Measurements from ENCODE around the gene MFAP3L. TPM values are rescaled to one million over a fixed set of nuclear protein-coding genes. Genes with fewer than 3 reads are reported as not detected.

Gene MFAP3L
- total RNA-seq, 4 donors from 2014 or later = 0.23 to 1.8 (median 1.1) TPM

- Histone ChIP-seq H3K4me3 (no peak overlapping the region), H3K4me1 (peaks cover 0 to 6% (median 0%) of the 10 kb centered on the region in 3 donors), H3K27me3 (peaks cover 0 to 71% (median 0%) of the 10 kb centered on the region in 4 donors), H3K9me3 (no peaks in the 10 kb centered on the region), H3K36me3 (no peaks in the 10 kb centered on the region), H3K27ac (no peak overlapping the region)
- WGBS, 2 donors = 61% methylated on average over 3 of the region's 3 CpGs
- intact Hi-C loops (cut with DNase I) = no loop called here
- DNase-seq = no peak
- TF ChIP-seq POLR2A (IDR thresholded peaks at IDR 0.05) (no peak), CTCF (IDR thresholded peaks at IDR 0.05) (no peak)
These were observed 68.4 kb downstream of the MFAP3L start for GRCh38 chr4:169957785-169958184.

- peaks cover 0 to 6% (median 0%) of the 10 kb centered on the region in 3 donors for H3K4me1 ChIP-seq
- no peak overlapping the region for H3K27ac ChIP-seq
- H3K27me3 ChIP-seq = peaks cover 0 to 75% (median 0%) of the 10 kb centered on the region in 4 donors
- intact Hi-C loops (cut with DNase I) = no loop called here
- TF ChIP-seq POLR2A (IDR thresholded peaks at IDR 0.05) = no peak
- TF ChIP-seq CTCF (IDR thresholded peaks at IDR 0.05) = no peak
- no peak overlapping the region for H3K4me3 ChIP-seq
- no peaks in the 10 kb centered on the region for H3K36me3 ChIP-seq
- no peak for DNase-seq
- 63 to 66% methylated on average over 5 of the region's 5 CpGs for WGBS, 2 donors
- no peaks in the 10 kb centered on the region for H3K9me3 ChIP-seq
These were observed 69.9 kb downstream of the MFAP3L start for GRCh38 chr4:169956091-169956843.

GRCh38 chr4:169955521-169955920 is 70.7 kb downstream of the MFAP3L start:
- H3K27ac ChIP-seq = no peak overlapping the region
- TF ChIP-seq POLR2A (IDR thresholded peaks at IDR 0.05) (no peak), CTCF (IDR thresholded peaks at IDR 0.05) (no peak)
- H3K27me3 ChIP-seq = peaks cover 0 to 78% (median 0%) of the 10 kb centered on the region in 4 donors
- H3K4me1 ChIP-seq = peaks cover 0 to 6% (median 0%) of the 10 kb centered on the region in 3 donors
- no peak for DNase-seq
- H3K4me3 ChIP-seq = no peak overlapping the region
- no peaks in the 10 kb centered on the region for H3K36me3 ChIP-seq
- H3K9me3 ChIP-seq = no peaks in the 10 kb centered on the region
- WGBS, 2 donors = 73 to 89% methylated on average over 5 of the region's 5 CpGs
- intact Hi-C loops (cut with DNase I) = no loop called here

- 66 to 67% methylated on average over 4 of the region's 4 CpGs for WGBS, 2 donors
These were observed 73.8 kb downstream of the MFAP3L start for GRCh38 chr4:169952236-169953002.

More at GRCh38 chr4:169952236-169953002, 73.8 kb downstream of the MFAP3L start:
- DNase-seq = no peak
- TF ChIP-seq POLR2A (IDR thresholded peaks at IDR 0.05) (no peak), CTCF (IDR thresholded peaks at IDR 0.05) (no peak)
- Histone ChIP-seq H3K36me3 (no peaks in the 10 kb centered on the region), H3K27me3 (peaks cover 0 to 93% (median 0%) of the 10 kb centered on the region in 4 donors), H3K4me1 (no peaks in the 10 kb centered on the region), H3K4me3 (no peak overlapping the region), H3K9me3 (no peaks in the 10 kb centered on the region), H3K27ac (no peak overlapping the region)
- intact Hi-C loops (cut with DNase I) = no loop called here
